ENCODE measurements around the gene HEBP1.

GRCh38 chr12:12965836-12966235 lies 34.2 kb downstream of the HEBP1 start:
- TF ChIP-seq CTCF (IDR thresholded peaks at IDR 0.05; ENCODE audit: low read depth, low read length, poor library complexity, severe bottlenecking): no peak
- TF ChIP-seq EZH2phosphoT487 (IDR thresholded peaks at IDR 0.05; ENCODE audit: borderline replicate concordance, low read length): no peak

All from DOHH2 (cell line).